ENCODE measurements around the gene PTPN23.

The PTPN23 gene

DNA sequence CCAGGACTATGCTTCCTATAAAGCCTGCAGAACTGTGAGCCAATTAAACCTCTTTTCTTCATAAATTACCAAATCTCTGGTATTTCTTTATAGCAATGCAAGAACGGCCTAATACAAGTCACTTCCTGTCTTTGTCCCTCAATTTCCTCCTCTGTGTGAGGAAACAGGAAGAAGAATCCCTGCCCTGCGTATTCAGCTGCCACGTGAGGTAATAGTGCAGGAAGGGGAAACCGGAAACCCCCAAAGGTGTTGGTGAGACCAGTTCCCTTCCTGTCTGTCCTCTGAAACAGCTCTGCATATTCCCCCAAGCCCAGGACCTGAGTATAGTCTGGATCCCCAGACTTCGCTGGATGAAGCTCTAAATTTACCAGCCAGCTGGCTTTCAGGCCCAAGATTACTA is 18.1 kb upstream of the PTPN23 start:
- TF ChIP-seq GATA3 (IDR thresholded peaks at IDR 0.05; ENCODE audit: low read depth, low read length) (no peak), GATA2 (IDR thresholded peaks at IDR 0.05; ENCODE audit: low read depth, low read length) (no peak)

GRCh38 chr3:47365213-47366153 is 15.3 kb upstream of the PTPN23 start:
- TF ChIP-seq GATA2 (IDR thresholded peaks at IDR 0.05; ENCODE audit: low read depth, low read length) (no peak), GATA3 (IDR thresholded peaks at IDR 0.05; ENCODE audit: low read depth, low read length) (no peak)

DNA sequence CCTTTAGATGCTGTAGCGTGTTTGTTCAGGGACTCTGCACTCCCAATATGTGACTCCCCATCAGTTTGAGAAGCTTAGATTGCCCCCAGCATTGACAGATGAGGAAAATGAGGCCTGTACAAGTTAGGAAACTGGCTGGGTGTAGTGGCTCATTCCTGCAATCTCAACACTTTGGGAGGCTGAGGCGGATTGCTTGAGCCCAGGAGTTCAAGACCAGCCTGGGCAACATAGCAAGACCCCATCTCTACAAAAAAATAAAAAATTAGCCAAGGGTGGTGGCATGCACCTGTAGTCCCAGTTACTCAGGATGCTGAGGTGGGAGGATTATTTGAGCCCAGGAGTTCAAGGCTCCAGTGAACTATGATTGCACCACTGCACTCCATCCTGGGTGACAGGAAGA is 14.0 kb upstream of the PTPN23 start:
- TF ChIP-seq GATA2 (IDR thresholded peaks at IDR 0.05; ENCODE audit: low read depth, low read length) (no peak), GATA3 (IDR thresholded peaks at IDR 0.05; ENCODE audit: low read depth, low read length) (no peak)

DNA sequence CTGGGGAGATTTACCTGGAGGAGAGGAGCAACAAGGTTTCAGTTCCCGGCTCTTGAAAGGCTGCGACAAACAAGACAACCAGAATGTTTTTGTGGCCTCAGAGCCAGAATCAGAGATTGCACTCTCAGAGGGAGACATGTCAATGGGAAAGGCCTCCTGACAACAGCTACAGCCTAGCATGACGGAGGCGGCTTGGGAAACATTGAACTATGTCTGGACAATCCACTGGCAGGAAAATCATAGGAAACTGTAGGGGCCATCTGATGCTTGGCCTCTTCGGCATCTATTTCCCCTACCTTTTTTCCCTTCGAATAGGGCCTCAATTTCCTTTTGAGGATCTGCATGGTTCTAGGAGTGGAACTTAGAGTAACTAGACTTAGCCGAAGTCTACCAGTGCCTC is 13.2 kb upstream of the PTPN23 start:
- TF ChIP-seq GATA2 (IDR thresholded peaks at IDR 0.05; ENCODE audit: low read depth, low read length) (no peak), GATA3 (IDR thresholded peaks at IDR 0.05; ENCODE audit: low read depth, low read length) (no peak)

DNA sequence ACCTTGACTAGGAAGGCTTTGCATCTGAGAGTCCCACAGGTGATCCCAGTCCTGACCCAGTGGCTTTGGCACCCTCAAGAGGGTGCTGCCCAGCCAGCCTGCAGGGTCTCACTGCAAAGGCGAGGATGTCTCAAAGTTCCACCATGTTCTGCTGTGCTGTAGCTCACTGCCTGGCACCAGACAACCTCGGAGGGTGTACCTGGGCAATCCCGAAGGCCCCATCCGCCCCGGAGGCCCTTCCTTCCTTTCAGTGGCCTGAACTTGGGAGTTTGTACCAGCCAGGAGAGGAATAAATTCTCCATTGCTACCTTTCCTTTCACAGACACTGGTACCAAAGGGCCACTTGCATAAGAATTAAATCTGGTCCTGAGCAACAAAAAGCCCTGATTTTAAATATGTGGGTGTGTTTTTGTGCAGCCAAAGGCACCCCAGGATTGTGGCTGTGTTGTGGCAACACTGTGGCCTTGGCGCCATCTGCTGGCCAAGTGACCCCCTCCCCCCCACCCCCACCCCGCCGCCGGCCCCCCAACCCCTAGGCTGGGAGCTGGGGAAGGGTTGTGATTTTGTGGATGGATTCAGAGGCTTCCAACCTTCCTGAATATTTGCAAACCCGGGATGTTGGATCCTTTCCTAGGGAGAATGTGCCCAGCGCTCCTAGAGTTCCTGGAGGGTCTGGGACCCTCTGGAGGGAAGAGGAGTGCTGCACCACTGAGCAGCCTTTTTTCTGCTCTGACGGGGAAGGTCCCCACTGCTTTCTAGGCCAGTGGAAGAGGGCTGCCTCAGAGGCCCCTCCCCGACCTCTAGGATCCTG is 9.7 kb upstream of the PTPN23 start:
- no peak for TF ChIP-seq GATA3 (IDR thresholded peaks at IDR 0.05; ENCODE audit: low read depth, low read length)
- no peak for TF ChIP-seq GATA2 (IDR thresholded peaks at IDR 0.05; ENCODE audit: low read depth, low read length)

GRCh38 chr3:47374587-47374986 is 6.2 kb upstream of the PTPN23 start:
- TF ChIP-seq GATA2 (IDR thresholded peaks at IDR 0.05; ENCODE audit: low read depth, low read length) (no peak), GATA3 (IDR thresholded peaks at IDR 0.05; ENCODE audit: low read depth, low read length) (no peak)

DNA sequence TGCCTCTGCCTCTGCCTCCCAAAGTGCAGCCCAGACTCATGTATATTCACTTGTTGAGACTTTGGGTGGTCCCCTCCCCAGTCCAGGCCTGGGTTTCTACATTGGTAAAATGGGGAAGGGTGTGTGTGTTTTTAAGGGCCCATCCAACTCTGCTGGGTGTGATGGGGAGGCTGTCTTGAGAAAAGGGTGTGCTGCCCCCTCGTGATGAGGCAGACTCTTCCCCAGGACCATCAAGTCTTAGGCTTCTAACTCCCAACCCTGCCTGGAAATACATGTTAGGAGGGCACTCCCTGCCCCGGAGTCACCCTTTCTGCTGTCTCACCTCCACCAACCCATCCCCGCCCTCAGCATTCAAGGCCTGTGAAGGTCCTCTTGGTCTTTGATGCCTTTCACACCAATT is 4.4 kb upstream of the PTPN23 start:
- TF ChIP-seq GATA3 (IDR thresholded peaks at IDR 0.05; ENCODE audit: low read depth, low read length) (no peak), GATA2 (IDR thresholded peaks at IDR 0.05; ENCODE audit: low read depth, low read length) (no peak)

DNA sequence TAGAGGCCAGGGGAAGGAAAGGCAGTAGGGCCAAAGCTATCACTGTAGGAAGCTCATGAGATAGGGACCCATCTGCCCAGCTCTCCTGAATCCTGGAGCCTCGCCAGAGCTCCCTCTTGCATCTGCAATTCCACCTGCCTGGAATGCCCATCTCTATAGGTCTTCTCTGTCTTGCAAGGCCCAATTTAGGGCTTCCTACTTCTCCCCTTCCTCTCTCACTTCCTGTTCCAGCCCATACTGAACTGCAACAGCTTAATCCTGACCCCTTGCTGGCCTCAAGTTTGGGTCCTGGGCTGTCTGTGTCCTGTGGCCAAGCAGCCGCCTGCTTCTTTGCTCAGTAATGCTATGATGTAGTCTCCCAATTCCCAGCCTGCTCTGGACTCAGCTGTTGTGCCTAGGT is 3.6 kb upstream of the PTPN23 start:
- no peak for TF ChIP-seq GATA3 (IDR thresholded peaks at IDR 0.05; ENCODE audit: low read depth, low read length)
- TF ChIP-seq GATA2 (IDR thresholded peaks at IDR 0.05; ENCODE audit: low read depth, low read length), result no peak

DNA sequence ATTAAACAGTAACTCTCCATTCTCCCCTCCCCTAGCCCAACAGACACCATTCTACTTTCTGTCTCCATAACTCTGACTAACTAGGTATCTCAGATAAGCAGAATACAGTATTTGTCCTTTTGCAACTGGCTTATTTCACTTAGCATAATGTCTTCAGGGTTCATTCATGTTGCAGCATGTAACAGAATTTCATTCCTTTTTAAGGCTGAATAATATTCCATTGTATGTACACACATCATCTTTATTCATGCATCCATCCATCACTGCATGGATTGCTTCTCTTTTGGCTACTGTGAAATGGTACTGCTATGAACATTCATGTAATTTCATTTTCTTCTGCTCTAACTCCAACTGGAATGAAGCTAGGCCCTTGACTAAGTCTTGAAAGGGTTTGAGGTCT is 2.0 kb upstream of the PTPN23 start:
- no peak for TF ChIP-seq GATA3 (IDR thresholded peaks at IDR 0.05; ENCODE audit: low read depth, low read length)
- TF ChIP-seq GATA2 (IDR thresholded peaks at IDR 0.05; ENCODE audit: low read depth, low read length), result no peak

DNA sequence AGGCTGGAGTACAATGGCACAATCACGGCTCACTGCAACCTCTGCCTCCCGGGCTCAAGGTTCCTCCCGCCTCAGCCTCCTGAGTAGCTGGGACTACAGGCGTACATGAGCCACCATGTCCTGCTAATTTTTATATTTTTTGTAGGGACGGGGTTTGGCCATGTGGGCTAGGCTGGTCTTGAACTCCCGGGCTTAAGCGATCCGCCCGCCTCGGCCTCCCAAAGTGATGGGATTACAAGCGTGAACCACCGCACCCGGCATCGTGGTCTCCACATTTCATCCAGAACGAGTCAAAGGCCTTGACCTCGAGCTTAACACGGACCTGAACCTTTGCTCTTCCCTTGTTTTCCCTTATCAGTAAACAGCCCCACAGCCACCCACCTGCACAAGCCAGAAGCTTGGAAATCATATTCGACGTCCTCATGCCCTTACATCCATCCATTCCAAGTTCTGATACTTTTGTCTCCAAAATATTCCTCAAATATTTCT is 1.4 kb upstream of the PTPN23 start:
- no peak for TF ChIP-seq GATA2 (IDR thresholded peaks at IDR 0.05; ENCODE audit: low read depth, low read length)
- TF ChIP-seq GATA3 (IDR thresholded peaks at IDR 0.05; ENCODE audit: low read depth, low read length), result no peak

GRCh38 chr3:47380026-47380600 is 708 bp upstream of the PTPN23 start:
- TF ChIP-seq GATA3 (IDR thresholded peaks at IDR 0.05; ENCODE audit: low read depth, low read length) (no peak), GATA2 (IDR thresholded peaks at IDR 0.05; ENCODE audit: low read depth, low read length) (no peak)

DNA sequence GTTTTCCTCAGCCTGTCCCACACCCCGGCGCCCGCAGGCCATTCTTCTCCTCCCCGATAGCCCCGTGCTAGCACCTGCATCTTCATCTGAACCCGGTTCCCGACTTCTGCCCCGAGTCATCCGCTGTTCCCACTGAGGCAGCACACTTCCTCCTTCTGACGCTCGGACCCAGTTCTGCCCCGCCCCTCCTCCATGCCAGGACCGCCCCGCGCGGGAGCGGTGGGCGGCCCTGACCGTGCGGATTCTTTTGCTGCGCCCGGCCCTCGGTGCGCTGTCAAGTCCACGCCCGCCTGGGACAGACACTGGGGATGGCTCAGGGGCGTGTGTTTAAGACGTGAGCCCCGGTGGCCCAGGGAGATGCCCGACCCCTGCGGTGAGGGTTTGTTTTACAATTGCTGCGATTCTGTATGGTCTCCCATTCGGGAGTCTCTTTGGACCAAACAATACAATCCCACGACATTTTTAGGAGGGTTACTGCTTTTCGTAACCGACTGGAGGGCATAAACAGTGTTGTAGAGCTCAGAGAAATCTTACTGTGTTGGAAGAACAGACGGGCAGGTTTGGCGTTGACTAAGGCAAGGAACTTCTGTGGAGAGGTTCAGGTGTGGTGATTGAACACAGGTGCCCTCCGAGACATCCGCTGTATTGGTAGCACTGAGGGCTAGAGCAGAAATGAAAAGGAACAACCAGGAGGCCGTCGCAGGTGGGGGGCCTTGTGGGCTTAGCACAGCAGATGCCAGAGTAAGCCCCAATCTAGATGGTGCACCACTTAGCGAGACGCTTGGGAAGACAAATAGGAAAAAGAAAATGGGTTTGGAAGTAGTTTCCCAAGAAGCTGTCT is 716 bp downstream of the PTPN23 start:
- TF ChIP-seq GATA2 (IDR thresholded peaks at IDR 0.05; ENCODE audit: low read depth, low read length) (no peak), GATA3 (IDR thresholded peaks at IDR 0.05; ENCODE audit: low read depth, low read length) (no peak)

GRCh38 chr3:47384425-47384824 is 3.6 kb downstream of the PTPN23 start:
- no peak for TF ChIP-seq GATA3 (IDR thresholded peaks at IDR 0.05; ENCODE audit: low read depth, low read length)
- TF ChIP-seq GATA2 (IDR thresholded peaks at IDR 0.05; ENCODE audit: low read depth, low read length), result no peak
